NCI-H2196 treated with DMSO at 0.1 percent for 48 hours (cell line): Measurements from ENCODE around the gene OTOR.

Experiments used
- DNase-seq: peaks from one replicate; lab custom pipeline; 2025; ENCODE audit not compliant: unreplicated experiment; lab: John Stamatoyannopoulos, UW

Gene OTOR

GRCh38 chr20:16748308-16748900, at the start of gene OTOR:
TSS of gene OTOR (plus strand) at chr20:16748358. CDS start at chr20:16748402, 44 bp downstream.
- no peak for DNase-seq

GRCh38 chr20:16699293-16699692, 48.9 kb upstream of the OTOR start:
- DNase-seq: no peak

- no peak for DNase-seq
Measured at GRCh38 chr20:16701296-16701695, 46.9 kb upstream of the OTOR start.

GRCh38 chr20:16703570-16703969, 44.6 kb upstream of the OTOR start:
- DNase-seq: no peak

GRCh38 chr20:16707674-16708073, 40.5 kb upstream of the OTOR start:
- no peak for DNase-seq

GRCh38 chr20:16708602-16709001, 39.6 kb upstream of the OTOR start:
- peak; percentile 27 for DNase-seq

- no peak for DNase-seq
Measured at GRCh38 chr20:16709017-16709416, 39.1 kb upstream of the OTOR start.

- DNase-seq: no peak
Measured at GRCh38 chr20:16710781-16711180, 37.4 kb upstream of the OTOR start.

GRCh38 chr20:16711661-16712258, 36.4 kb upstream of the OTOR start:
- no peak for DNase-seq

GRCh38 chr20:16712511-16712947, 35.6 kb upstream of the OTOR start:
- no peak for DNase-seq

- no peak for DNase-seq
Measured at GRCh38 chr20:16713066-16713465, 35.1 kb upstream of the OTOR start.

GRCh38 chr20:16714242-16714641, 33.9 kb upstream of the OTOR start:
- no peak for DNase-seq

- no peak for DNase-seq
Measured at GRCh38 chr20:16714751-16715150, 33.4 kb upstream of the OTOR start.

GRCh38 chr20:16719421-16719820, 28.7 kb upstream of the OTOR start:
- DNase-seq: no peak

GRCh38 chr20:16729080-16729479, 19.1 kb upstream of the OTOR start:
- no peak for DNase-seq

GRCh38 chr20:16729565-16730460, 18.3 kb upstream of the OTOR start, which contains the start of gene SNRPB2:
TSS of gene SNRPB2 (plus strand) at chr20:16730026. CDS start at chr20:16731703, 1,677 bp downstream.
- DNase-seq: peak; percentile 92

GRCh38 chr20:16732506-16733152, 15.5 kb upstream of the OTOR start:
- no peak for DNase-seq

- DNase-seq: no peak
Measured at GRCh38 chr20:16740365-16741072, 7.6 kb upstream of the OTOR start.

GRCh38 chr20:16744178-16744807, 3.9 kb upstream of the OTOR start:
- no peak for DNase-seq

- no peak for DNase-seq
Measured at GRCh38 chr20:16745204-16745603, 3.0 kb upstream of the OTOR start.
